HG03565 (cell line): ENCODE data around the gene C9.
"Not testable (repeated sequence)": the region's sequence is repeated elsewhere in the genome, so short reads cannot be mapped to it uniquely, and the experiment has no call there.

ENCODE experiments used
- ATAC-seq: cut with Tn5 transposase; IDR thresholded peaks from one replicate; pipeline ENCODE4 v1.9.1; 2021; ENCODE audit warnings: mild to moderate bottlenecking, moderate library complexity; ENCODE audit not compliant: unreplicated experiment

The C9 gene

DNA sequence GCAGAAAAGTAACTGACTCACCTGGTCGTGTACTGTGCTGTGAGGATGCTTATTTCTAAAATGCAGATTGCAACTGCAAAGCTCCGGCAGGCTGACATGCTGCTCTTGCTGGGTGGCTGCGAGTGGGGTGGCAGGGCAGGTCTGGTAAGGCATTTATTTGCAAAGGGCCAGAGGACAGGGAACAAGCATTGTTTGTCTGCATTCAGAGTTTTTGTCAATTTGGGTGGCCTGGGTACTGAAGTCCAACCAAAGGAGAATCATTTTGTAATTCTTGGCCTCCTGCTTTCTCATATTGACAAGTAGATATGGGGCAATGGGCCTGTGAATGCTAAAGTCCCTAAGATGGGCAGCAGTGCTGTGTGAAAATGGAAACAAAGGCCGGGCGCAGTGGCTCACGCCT is at the start of gene C9:
C9 (minus strand) TSS at position 129 of the 400 bp plus-strand sequence; CDS start at position 98, 31 bp downstream.
- no peak for ATAC-seq

DNA sequence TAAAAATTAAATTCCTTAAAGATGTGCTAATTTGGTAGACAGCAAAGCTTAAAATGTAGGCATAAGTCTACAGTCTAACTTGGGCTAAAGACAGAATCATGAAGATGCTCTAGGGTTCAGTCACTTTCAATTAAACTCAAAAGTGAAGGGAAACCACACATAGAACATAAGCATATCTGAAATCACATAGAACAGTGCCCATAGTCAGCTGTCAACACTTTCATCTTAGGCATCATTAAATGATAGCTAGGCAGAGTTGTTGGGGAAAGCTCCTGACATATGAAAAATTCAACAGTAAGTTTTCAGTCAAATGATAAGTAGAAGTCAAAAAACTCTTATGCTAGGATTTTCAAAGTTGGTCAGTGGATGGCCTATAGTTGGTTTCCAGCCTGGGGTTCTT is 49.5 kb upstream of the C9 start:
- ATAC-seq = no peak

DNA sequence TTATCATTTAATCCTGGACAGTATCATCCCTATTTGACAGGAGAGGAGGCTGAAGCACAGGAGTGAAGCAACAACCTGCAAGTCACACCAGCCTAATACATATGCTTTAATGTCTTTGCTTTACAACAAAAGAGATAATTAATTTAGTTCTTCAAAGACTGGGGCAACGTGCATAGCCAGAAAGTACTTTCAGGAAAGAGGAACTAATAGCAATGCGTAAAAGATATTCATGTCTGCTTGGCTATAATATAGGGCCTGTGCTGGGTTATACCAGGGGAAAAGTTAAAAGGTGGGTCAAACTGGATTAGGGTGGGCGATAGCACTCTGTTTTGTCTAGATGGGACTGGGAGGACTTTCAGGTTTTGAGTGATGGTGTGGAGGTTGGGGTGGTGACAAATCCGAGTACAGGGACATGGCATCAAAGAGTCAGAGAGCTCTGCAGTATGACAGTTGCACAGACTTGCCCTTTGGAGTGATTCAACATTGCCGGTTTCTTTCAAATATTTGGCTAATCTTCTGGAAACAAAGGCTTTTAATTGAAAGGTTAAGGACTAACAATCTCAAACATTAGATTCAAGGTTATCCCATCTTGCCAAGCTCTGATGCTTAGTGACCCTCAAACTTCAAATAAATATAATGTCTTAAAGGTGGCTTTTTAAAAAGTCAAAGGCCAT is 48.6 kb upstream of the C9 start:
- ATAC-seq = no peak

DNA sequence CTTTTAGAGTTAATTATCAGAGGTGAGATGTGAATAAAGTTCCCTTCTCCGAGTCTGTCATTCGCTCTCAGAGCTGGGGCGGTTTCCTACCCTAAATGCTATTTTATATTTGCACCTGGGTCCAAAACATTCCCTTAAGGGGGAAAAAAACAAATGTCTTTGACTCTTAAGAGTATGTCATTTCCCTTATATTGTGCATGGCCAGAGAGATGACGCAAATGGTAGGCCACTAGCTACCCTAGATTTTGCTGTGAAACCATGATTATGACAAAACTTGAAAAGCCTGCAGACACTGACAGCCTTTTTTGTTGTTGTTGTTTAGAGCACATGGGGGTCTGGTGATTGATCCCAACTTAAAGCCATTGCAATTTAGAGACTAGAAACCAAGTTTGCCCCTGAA is 47.7 kb upstream of the C9 start:
- ATAC-seq = no peak

DNA sequence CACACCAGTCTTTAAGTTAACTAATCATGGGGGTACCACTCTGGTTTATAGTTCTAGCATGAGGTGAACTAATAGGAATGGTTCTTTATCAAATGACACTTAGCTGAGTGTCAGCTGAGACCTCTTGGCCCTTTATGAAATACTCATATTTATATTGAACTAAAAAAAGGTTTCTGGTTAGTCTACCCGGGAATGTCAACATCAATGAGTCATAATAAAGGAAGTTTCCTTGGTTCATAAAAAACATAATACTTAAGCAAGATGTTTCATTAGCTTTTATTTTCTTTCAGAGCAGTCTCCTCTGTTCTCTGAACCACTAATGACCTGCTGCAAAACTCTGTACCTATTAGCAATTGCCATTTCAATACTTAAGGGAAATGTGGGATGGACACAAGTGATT is 46.8 kb upstream of the C9 start:
- ATAC-seq = no peak

DNA sequence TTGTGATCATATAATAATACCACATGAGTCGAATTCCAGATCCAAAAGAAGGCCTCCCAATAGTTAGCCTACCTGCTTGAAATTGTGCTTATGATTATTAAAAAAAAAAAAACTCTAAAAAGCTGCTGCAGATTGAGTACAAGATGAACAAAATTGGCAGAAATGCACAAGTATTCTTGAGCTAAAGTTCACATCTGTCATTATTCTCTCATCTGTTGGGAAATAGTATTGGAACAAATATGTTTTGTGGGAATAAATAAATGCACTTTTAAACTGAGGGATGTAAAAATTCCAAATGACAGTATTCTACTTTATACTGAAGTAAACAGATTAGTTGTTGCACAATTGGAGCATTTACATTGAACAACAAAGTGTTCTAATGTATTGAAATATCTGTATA is 44.7 kb upstream of the C9 start:
- ATAC-seq = no peak

DNA sequence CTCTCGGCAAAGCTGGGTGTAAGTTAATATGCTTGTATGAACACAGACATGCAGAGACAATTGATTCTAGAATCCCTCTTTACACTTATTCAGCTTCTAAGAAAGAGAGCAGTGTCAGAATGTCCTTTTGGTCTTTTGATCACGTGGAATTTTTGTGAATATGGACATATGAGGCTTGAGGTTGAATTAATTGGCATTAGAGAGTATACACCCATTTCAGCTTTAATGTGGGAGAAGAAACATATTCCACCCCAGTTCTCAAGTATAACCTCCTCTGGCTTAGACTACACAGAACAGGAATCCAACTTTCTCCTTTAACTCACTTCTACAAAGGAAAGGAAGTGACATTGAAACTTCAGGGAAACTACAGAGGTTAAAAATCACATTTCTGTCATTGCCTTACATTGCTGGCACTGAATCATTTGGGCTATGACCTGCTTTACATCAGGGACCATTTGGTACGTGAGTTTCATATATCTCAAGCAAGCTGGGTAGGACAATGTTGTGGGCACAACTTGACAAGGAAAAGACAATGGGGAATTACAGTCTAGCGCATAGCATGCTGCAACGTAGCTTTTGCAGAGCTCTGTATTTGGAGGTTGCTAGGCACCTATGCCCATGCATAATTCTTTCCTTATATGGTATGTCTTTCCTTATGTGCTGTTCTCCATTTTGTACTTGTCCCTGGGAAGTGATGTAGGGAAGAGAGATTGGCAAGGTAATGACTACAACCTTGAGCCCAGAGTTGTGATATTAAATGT is 41.0 kb upstream of the C9 start:
- no peak for ATAC-seq

DNA sequence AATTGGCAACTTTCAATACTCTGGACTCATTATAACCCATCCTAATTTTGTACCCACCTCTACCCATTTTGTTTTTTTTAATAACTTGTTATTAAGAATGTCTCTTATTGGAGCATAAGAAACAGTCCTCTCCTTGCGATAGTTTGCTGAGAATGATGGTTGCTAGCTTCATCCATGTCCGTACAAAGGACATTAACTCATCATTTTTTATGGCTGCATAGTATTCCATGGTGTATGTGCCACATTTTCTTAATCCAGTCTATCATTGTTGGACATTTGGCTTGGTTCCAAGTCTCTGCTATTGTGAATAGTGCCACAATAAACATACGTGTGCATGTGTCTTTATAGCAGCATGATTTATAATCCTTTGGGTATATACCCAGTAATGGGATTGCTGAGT is 39.5 kb upstream of the C9 start:
- not testable (repeated sequence) for ATAC-seq

DNA sequence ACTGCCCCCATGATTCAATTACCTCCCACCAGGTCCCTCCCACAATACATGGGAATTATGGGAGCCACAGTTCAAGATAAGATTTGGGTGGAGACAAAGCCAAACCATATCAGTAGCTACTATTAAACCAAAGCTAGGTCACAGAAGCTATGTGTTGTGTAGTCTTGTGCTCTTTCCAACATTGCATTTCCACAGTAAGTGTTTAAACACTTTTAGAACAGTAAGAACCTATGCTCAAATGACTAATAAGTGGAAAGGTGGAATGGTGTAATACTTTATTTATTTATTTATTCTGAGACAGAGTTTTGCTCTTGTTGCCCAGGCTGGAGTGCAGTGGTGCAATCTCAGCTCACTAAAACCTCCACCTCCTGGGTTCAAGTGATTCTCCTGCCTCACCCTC is 37.8 kb upstream of the C9 start:
- ATAC-seq = not testable (repeated sequence)

DNA sequence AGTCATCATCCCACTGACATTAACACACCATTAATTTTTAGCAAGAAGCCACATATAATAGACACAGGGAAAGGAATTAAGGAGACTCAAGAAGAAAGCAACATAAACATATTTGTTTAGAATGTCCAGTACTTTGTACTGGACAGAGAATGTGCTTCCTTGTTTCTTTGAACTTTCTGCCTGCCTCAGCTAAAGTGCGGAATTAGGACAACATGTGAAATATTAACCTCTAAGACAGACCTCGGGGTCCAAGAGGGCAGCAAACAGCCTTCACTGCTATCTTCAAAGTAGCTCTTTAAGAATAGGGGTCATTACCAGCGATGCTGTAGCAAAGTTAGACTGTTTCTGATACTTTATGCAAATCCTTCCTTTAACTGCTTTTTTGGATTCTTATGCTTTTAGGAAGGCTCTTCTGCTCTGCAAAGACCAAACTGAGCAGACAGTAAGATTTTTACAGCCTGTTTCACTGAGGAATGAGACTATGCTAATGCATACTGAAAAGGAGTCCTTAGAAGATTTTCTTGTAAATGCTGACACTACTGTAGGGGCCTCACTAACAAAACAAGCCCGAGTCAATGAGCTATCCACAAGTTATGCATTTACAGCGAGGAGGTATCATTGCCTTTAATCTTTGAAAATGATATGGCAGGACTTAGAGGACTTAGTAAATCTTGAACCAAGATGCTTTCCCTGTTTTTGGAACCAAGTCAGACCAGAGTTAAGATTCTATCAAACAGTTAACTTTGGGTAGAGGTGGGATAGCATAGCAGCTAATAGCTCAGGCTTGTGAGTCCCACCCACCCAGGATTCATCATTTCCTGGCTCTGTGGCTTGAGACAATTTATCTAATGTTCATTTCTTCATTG is 36.7 kb upstream of the C9 start:
- ATAC-seq = no peak

DNA sequence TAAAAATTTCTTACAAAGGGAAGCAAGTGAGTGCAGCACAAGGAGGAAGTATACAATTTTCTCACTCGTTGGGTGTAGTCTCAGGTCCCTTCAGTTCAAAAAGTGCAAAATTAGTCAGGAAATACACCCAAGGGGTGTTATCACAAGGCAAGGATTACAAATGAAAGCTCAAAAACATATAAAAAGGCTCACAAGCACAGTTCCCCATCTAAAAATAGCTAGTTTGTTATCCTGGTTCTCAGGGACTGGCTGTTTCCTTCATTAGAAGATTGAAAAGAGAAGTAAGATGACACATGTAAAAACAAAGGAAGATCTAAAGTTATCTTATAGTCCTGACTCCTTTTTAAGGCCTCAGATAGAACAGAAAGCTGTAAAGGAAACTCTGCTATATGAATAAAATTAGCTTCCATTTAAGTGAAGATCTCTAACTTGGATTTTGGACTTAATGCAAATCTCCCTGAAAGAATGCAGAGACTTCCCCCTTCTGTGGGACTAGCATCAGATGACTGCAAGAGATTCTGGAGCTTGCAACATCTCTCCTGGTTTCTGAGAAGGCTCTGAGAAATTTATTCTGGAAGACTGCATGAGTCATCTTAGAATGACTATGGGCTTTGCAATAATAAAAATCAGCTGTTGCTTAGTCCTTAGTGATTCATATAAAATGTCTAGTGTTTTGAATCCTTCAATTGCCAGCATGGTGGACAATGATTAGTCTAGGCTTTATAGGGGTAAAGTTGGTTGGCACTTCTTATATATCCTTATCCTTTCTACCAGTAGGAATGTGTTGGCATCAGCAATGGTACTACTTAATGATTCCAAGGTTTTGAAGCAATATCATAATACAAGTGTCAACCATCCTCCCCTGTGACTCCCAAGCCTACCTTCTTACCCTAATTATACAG is 35.1 kb upstream of the C9 start:
- no peak for ATAC-seq

DNA sequence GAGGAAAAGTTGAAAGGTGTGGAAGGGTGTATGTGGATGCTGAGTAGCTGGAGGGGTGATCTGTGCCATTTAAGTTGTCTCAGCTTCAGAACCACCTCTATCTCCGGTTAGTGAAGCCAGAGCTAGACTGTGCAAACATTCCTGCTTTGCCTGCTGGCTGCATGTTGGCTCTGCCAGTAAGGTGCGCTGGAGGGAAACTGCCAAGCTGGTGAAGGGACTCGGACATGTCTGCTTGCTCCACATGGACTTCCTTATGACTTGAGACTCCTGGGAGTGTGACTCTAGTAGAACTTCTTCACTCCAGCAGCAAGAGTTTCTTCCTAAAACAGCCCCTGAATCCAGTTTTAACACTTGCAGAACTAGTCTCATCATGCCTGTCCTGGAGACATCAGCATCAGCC is 32.5 kb upstream of the C9 start:
- ATAC-seq = no peak

DNA sequence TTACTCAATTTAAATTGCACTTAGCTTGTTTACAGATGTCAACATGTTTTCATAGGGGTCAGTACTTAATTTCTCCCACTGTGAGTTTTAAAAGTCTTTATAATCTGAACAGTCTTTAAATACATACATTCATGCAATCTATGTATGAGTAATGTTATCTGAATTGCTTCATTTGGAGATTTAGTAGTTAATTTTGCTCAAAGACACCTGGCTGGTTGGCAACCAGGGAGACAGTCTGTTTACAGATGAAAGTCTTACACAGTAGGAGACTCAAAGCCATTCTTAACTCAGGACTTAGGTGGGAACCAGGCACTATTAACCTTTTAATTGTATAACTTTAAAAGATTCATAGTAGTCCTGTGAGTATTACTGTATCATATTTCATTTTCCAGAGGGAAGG is 31.2 kb upstream of the C9 start:
- no peak for ATAC-seq

DNA sequence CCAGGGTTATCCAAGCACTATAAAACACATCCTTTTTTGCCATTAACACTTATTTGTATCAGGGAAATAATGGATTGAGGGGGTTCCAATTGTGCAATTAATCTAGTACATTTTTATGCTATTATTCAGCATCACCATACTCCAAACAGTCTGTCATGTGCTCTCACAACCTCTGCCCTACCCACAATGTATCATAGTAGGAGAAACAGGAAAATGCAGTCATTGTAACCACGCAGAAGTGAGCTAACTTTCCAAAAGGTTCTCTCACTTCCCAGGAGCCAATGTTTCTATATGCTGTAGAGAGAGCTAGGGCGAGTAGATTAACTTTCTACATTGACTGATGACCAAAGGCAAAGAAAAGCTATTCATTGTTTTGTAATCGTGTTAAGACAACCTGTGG is 30.7 kb upstream of the C9 start:
- ATAC-seq = no peak

DNA sequence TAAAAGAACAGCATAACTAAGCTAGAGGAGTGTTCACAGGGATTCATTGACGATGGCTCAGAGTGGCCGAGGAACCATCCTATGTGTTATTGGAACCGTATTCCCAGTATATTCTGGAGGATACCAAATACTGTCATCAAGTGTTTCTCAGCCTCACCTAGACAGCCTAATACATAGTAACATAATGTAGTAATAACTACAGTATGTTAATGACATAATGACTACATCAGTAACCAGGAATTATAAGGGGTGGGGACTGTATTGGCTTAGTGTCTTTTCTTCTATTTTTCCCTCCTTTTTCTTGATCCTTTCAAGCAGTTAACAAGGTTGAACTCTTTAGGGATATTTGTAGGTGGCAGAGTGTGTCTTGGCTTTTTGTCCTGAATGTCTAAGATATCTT is 26.6 kb upstream of the C9 start:
- ATAC-seq = no peak

DNA sequence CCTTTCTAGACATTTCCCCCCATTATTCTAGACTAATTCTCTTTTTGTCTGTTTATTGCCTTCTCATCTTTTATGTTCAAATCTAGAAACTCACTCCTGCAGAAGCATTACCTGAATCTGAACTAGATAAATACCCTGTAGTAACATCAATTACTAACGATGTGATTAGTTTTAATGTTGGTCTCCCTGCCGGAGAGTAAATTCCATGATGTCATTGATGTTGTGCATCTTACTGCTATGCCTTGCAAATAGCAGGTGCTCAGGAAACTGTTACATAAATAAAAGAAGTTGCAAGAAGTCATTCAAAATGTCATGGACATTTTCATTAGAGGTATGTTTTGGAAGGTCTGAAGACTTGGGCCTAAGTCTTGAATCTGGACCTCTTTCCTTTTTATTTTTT is 23.0 kb upstream of the C9 start:
- no peak for ATAC-seq

DNA sequence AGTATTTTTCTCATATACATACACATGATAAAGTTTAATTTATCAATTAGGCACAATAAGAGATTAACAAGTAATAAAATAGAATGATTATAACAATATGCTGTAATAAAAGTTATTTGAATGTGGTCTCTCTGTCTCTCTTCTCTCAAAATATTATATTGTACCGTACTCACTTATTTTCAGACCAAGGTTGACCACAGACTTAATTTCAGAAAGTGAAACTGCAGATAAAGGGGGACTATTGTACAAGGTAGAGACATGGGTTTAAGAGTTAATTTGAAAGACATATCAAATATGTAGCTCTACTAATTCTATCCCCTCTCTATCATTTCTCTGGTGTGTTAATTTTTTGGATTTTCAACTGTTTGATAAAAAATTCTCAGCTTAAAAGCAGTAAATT is 20.0 kb upstream of the C9 start:
- ATAC-seq = no peak

DNA sequence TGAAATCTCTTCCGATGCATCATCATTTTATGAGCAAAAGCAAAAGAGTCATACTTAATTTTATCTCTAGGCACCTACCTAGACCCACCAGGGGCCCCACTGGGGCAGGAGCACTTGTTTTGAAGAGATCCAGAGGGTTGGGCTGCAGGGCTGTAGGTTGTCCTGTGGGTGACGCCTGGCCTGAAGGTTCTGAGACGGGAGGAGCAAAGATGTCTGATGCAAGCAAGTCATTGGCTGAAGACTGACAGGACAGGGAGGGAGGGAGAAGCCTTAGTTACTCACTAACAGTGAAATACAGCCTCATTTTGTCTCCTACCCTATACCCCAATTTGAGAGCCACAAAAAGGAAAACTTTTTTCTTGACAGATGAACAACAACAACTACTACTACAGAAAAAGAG is 17.1 kb upstream of the C9 start:
- ATAC-seq = no peak

DNA sequence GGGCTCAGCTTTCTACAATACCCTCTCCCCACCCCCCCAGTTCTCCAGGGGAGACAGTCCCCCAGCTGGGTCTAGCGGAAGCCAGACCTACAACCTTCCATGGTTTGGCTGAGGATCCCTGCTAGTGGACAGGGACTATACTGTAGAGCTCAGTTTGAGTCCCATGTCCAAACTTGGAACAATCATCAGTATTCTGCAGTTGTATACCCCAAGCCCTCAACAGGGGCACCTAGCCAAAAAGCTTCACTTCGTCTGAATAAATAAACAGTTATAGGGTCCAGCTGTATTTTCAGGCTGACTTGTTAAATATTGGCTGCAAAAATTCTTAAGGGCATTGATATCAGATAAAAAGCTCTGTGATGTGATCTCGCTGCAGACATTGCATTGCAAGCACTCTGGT is 15.4 kb upstream of the C9 start:
- no peak for ATAC-seq

DNA sequence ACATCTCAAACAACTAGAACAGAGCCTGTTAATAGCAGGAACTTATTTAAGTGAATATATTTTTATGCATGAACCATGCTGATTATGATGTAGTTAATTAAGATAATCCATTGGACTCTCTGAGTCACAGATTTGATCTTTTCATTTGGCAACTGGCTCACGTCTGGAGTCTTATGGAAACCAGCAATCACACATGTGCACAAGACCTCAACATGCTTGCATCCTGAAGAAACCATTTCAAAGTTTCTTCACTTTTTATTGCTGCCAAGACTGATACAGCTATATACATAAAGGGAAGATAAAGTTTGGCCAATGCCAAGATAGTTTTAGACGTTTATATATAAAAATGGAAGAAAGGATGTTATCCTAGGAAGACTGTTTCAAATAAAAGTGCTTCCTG is 13.3 kb upstream of the C9 start:
- ATAC-seq = no peak

DNA sequence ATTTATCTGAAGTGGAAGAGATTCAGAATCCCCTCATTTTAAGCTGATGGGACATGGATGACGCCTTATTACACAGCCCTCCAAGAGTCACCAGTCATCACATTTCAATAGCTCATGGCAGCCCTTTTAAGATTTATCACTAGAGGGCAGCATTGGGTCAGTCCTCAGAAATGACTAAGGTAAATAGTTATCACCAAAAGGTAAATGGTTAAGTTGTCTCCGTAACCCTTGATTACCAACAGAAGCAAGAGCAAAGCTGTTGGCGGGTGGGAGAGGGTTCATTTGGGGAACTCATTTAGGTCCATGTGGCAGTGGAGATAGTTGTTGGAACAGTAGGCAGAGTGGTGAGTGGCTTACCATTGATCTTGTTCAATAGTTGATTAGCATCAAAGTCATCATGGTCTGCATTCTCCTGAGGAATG is 12.0 kb upstream of the C9 start:
- ATAC-seq = peak; percentile 70
